Fibroblast of villous mesenchyme (primary cell): ENCODE data around the gene GFM1. TPM values are rescaled to one million over a fixed set of nuclear protein-coding genes. Genes with fewer than 3 reads are reported as not detected.

Source experiments
- DNase-seq: peaks from one replicate; pipeline ENCODE4 v3.0.0-alpha.2; 2010; ENCODE audit warnings: low read depth
- H3K4me3 ChIP-seq: 2 replicates; pipeline ENCODE4 v1.5.1; 2011; ENCODE audit warnings: low read depth, mild to moderate bottlenecking, low read length
- total RNA-seq: library from RNA; depleted of rRNA; stranded (reverse); fragments of >200 nt; gene quantifications from 2 replicates; pipeline ENCODE4 v1.2.3, GENCODE V29; 2012
- TF ChIP-seq, protein P1 (sequence below): IDR thresholded peaks from 2 replicates; pipeline ENCODE4 v1.5.1; 2012; ENCODE audit warnings: low read depth, mild to moderate bottlenecking, low read length; ENCODE audit not compliant: insufficient read depth

GFM1 gene
- total RNA-seq, 1 donor = 55.7 TPM

DNA sequence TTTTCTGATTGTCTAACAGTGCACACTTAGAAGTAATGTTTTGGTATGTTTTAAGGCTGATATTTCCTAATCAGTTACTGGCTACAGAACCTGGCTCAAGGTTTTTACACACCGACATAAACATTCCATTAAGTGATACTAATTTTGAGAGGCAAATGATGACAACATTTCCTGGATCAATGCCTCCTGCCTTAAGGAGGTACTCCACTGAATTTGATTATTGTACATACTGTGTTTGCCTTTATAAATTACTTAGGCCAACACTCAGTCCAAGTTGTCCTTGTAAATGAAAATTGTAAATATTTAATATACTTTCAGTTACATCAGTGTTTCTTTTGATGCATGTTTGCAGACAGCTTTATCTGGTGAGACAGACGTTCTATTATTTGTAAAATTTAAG lies 52.3 kb downstream of the GFM1 start:
- no peak overlapping the region for H3K4me3 ChIP-seq
- TF ChIP-seq, protein P1, sequence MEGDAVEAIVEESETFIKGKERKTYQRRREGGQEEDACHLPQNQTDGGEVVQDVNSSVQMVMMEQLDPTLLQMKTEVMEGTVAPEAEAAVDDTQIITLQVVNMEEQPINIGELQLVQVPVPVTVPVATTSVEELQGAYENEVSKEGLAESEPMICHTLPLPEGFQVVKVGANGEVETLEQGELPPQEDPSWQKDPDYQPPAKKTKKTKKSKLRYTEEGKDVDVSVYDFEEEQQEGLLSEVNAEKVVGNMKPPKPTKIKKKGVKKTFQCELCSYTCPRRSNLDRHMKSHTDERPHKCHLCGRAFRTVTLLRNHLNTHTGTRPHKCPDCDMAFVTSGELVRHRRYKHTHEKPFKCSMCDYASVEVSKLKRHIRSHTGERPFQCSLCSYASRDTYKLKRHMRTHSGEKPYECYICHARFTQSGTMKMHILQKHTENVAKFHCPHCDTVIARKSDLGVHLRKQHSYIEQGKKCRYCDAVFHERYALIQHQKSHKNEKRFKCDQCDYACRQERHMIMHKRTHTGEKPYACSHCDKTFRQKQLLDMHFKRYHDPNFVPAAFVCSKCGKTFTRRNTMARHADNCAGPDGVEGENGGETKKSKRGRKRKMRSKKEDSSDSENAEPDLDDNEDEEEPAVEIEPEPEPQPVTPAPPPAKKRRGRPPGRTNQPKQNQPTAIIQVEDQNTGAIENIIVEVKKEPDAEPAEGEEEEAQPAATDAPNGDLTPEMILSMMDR = no peak
- peak; percentile 39 for DNase-seq

DNA sequence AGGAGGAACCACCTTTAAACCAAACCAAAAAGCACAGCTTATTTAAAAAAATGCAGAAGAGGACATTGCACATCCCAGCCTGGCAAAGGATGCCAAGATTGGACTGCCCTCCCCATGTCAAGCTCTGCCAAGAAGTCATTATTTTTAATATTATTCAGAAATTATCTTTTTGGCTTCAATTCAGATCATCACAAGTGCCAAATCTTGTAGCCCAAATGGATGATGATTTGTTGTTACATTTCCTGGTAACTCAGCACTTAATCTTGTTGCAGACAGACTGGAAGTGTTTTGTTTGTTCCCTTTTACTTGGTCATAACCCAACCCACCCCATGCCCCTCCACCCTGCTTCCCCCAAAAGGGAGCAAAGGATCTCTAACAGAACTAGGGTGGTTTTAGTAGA lies 56.2 kb downstream of the GFM1 start:
- TF ChIP-seq, protein P1 = no peak
- no peak for DNase-seq
- H3K4me3 ChIP-seq = no peak overlapping the region

DNA sequence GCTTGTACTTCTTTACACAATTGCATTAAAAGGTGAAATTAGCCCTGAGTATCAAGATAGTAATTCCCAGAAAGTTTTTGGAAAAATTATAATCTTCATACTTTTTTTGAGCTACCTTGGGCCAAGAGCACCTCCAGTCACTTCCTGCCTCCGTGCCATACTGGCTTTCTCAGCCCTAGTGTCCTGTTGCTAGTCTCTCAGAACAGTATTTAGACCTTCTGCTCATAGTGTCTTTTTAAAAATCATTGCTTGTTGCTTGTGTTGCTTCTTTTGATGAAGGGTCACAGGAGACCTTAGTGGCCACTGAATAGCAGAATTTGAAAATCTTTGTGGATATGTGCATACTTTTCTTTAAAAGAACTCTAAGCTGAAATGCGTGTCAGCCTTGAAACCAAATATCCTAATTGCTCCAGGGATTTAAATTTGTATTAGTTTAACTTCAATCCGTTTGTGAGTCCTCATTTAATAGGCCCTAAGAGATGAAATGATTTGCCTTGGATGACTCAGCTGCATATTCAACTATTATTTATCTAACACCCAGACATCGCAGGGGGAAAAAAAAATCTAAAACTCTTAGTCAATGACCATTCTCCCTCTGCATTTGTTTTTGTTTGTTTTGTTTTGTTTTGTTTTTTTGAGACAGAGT lies 57.2 kb downstream of the GFM1 start:
- peak; percentile 58 for DNase-seq
- H3K4me3 ChIP-seq = no peak overlapping the region
- TF ChIP-seq, protein P1 = no peak

DNA sequence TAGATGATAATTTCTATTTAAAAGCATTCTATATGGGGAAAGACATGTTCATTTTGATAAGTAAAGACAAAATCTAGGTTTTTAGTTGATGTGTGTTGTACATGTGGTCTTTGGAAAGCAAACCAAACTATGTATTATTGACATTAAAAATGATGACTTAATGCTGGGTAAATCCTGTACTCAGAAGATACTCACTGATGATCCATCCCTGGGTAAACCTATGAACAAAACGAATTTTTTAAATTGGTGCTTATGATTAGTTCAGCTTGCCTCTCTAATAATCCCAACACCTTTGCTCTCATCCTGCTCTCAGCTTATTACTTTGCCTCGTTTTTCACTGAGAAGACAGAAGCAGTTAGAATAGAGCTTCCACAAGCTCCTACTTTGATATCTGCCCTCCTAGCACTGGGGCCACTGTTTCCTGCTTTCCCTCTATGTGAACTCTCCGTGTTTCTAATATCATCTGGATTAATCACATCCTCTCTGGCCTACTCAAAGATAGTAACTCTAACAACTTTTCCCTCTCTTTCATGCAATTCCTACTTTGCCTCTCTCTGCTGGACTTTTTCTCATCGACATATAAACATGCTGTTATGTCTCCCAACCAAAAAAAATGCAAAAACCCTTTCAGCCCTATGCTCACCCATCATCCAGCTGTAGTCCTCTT lies 58.6 kb downstream of the GFM1 start:
- TF ChIP-seq, protein P1 = no peak
- peak; percentile 63 for DNase-seq
- H3K4me3 ChIP-seq = no peak overlapping the region

DNA sequence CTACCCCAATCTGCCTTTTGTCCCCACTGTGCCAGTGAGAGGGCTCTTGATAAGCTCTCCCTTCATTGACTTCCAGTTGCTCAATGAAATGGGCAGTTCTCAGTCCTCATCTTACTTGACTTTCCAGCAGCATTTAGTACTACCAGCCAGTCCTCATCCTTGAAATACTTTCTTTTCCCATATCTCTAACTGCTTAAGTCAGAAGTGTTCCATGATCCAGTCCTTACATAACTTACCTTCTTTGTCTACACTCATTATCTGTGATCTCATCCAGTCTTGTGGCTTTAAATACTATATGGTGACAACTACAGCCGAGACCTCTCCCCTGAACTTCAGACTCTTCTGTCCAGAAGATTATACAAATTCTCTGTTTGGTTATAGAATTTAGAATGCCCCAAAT lies 59.2 kb downstream of the GFM1 start:
- TF ChIP-seq, protein P1 = no peak
- no peak overlapping the region for H3K4me3 ChIP-seq
- peak; percentile 31 for DNase-seq

DNA sequence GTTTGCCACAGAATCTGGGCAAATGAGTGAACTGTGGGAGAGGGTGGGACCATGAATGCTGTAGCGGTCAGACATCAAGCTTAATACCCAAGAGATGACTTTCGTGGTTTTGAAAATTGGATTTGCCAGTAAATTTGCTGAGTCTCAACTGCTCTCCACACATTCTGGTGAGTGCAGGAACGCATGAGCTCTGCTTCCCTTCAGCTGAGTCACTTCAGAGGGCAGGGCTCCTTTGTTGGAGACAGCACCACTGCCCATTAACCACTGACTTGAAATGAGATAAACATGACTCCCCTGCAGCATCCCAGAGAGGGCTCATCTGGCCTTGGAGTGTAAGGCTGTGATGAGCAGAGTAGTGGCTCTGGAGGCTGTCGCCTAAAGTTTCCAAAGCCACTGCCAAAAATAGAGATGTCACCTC lies 65.3 kb downstream of the GFM1 start:
- peak; percentile 95 for DNase-seq
- TF ChIP-seq, protein P1 = no peak
- H3K4me3 ChIP-seq = no peak overlapping the region

DNA sequence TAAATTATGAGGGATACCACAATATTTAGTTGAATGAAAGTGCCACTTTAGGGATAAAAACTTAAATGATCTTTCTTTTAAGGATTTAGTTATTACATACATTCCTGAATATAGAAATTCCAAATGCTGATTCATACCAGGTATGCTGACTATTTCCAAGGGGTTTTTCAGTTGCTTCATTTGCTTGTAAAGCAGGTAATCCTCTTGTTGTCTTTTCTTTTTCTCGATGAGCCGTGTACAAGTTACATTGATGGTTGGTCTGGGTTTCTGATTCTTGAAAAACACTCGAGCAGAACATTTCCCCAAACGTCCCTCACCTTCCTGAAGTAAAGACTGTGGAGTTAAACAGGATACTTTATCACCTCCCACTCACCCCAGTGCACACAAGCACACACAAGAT lies 66.3 kb downstream of the GFM1 start:
- TF ChIP-seq, protein P1 = no peak
- no peak for DNase-seq
- H3K4me3 ChIP-seq = no peak overlapping the region
